B cell (primary cell): ENCODE results near the gene C1orf174. TPM values are rescaled to one million over a fixed set of nuclear protein-coding genes. Genes with fewer than 3 reads are reported as not detected.

ENCODE experiments used
- ATAC-seq: fragments of 200-7000 bp; cut with Tn5 transposase; one replicate; pipeline ENCODE4 v1.10.0; 2021; ENCODE audit warnings: low read depth, mild to moderate bottlenecking, moderate number of reproducible peaks, moderate library complexity
- CTCF ChIA-PET: fragments of 350-600 bp; sonication (Branson Sonifier 250); formaldehyde crosslinking; loops from one replicate; lab custom pipeline; 2021; ENCODE audit warnings: antibody characterized with exemption, inconsistent platforms; lab: Charles Lee
- POLR2A ChIA-PET: fragments of 350-600 bp; sonication (Branson Sonifier 250); formaldehyde crosslinking; loops from one replicate; lab custom pipeline; 2021; ENCODE audit warnings: antibody characterized with exemption; lab: Charles Lee
- DNase-seq: peaks from one replicate; pipeline ENCODE4 v3.0.0; 2013
- H2AFZ ChIP-seq: 2 replicates; pipeline ENCODE4 v1.6.1; 2012; ENCODE audit warnings: mild to moderate bottlenecking, low read depth, low read length; ENCODE audit not compliant: insufficient read depth, poor library complexity, severe bottlenecking
- H3K27ac ChIP-seq, 2 donors: 1 replicate in 1 of 2; 2 replicates in 1 of 2; pipeline ENCODE4 v1.5.1; 2012 to 2013; ENCODE audit warnings: low read length in 2 of 2, mild to moderate bottlenecking in 2 of 2, moderate library complexity in 1 of 2
- H3K27me3 ChIP-seq, 4 experiments: fragments of 200-600 bp in 1 of 4; sonication (generic) in 1 of 4; replicated peaks in 1 of 4; 1 replicate in 2 of 4; 2 replicates in 2 of 4; pipeline versions ENCODE4 v1.6.1 to v1.7.0; 2013 to 2016; ENCODE audit warnings: low read length in 3 of 4, mild to moderate bottlenecking in 2 of 4, mixed read lengths in 1 of 4, moderate library complexity in 1 of 4; ENCODE audit not compliant: insufficient read depth in 4 of 4, control insufficient read depth in 3 of 4; ENCODE audit errors: control extremely low read depth in 1 of 4
- H3K36me3 ChIP-seq, 2 experiments: replicated peaks in 1 of 2; 1 replicate in 1 of 2; 2 replicates in 1 of 2; pipeline versions ENCODE4 v1.6.1 to v1.7.1; 2013; ENCODE audit warnings: low read length in 1 of 2; ENCODE audit not compliant: insufficient read depth in 2 of 2, control insufficient read depth in 1 of 2; ENCODE audit errors: control extremely low read depth in 1 of 2, extremely low read depth in 1 of 2
- H3K4me1 ChIP-seq, 2 donors: fragments of 200-600 bp in 1 of 2; sonication (generic) in 1 of 2; 1 replicate in 1 of 2; 2 replicates in 1 of 2; pipeline versions ENCODE4 v1.5.1 to v1.6.1; 2013 to 2017; ENCODE audit warnings: low read length in 2 of 2; ENCODE audit not compliant: control insufficient read depth in 2 of 2, insufficient read depth in 2 of 2
- H3K4me2 ChIP-seq: replicated peaks from 2 replicates; pipeline ENCODE3; 2012; ENCODE audit warnings: mild to moderate bottlenecking, low read depth, low read length; ENCODE audit not compliant: poor library complexity, severe bottlenecking
- H3K4me3 ChIP-seq, 5 experiments: fragments of 200-600 bp in 1 of 5; sonication (generic) in 1 of 5; 1 replicate in 3 of 5; 2 replicates in 2 of 5; pipeline versions ENCODE4 v1.5.1 to v1.7.0; 2011 to 2016; ENCODE audit warnings: low read length in 4 of 5, mild to moderate bottlenecking in 4 of 5, low read depth in 2 of 5, control low read depth in 1 of 5, moderate library complexity in 1 of 5; ENCODE audit not compliant: insufficient read depth in 1 of 5; ENCODE audit errors: control extremely low read depth in 1 of 5, extremely low read depth in 1 of 5
- H3K79me2 ChIP-seq: fragments of 200-600 bp; sonication (generic); one replicate; pipeline ENCODE4 v1.6.0; 2016; ENCODE audit warnings: low read length; ENCODE audit not compliant: control insufficient read depth, insufficient read depth
- H3K9ac ChIP-seq: fragments of 200-600 bp; sonication (generic); 2 replicates; pipeline ENCODE4 v1.6.1; 2017; ENCODE audit warnings: mild to moderate bottlenecking, low read length, moderate library complexity
- H3K9me3 ChIP-seq, 3 donors: one replicate each; pipeline versions ENCODE4 v1.6.1 to v1.7.1; 2013; ENCODE audit warnings: low read length in 2 of 3; ENCODE audit not compliant: control insufficient read depth in 2 of 3, insufficient read depth in 1 of 3; ENCODE audit errors: control extremely low read depth in 1 of 3
- H4K20me1 ChIP-seq: 2 replicates; pipeline ENCODE4 v1.6.0; 2012; ENCODE audit warnings: mild to moderate bottlenecking, low read length; ENCODE audit not compliant: insufficient read depth, control insufficient read depth, poor library complexity, severe bottlenecking
- H3K27ac Mint-ChIP-seq: one replicate; pipeline ENCODE4 v1.8.0; 2021; ENCODE audit warnings: mixed read lengths
- H3K27me3 Mint-ChIP-seq: one replicate; pipeline ENCODE4 v1.8.0; 2021; ENCODE audit warnings: mixed read lengths
- H3K4me1 Mint-ChIP-seq: one replicate; pipeline ENCODE4 v1.8.0; 2021; ENCODE audit warnings: mixed read lengths
- H3K4me3 Mint-ChIP-seq: one replicate; pipeline ENCODE4 v1.8.0; 2021; ENCODE audit warnings: mixed read lengths
- H3K9me3 Mint-ChIP-seq: one replicate; pipeline ENCODE4 v1.8.0; 2022; ENCODE audit warnings: mixed read lengths; ENCODE audit not compliant: insufficient read depth
- EZH2 ChIP-seq: IDR thresholded peaks from 2 replicates; pipeline ENCODE4 v1.6.1; 2012; ENCODE audit warnings: borderline replicate concordance, low read depth, mild to moderate bottlenecking, moderate library complexity, low read length; ENCODE audit not compliant: insufficient read depth, poor library complexity, severe bottlenecking
- WGBS: methylation state at CpG from one replicate; pipeline ENCODE4 v1.1.5; 2013; ENCODE audit warnings: missing lambda C conversion rate; ENCODE audit not compliant: insufficient coverage; 5-methylcytosine and 5-hydroxymethylcytosine counted together
- intact Hi-C: fragments of 100-400 bp; cut with micrococcal nuclease; formaldehyde crosslinking; loops from one replicate; pipeline ENCODE4 v1.10.0; 2022
- polyA plus RNA-seq: library from polyadenylated mRNA; depleted of rRNA; stranded (reverse); fragments of >200 nt; gene quantifications from 2 replicates; pipeline ENCODE4 v1.2.3, GENCODE V29; 2012
- total RNA-seq, 2 donors: library from RNA; stranded (reverse); fragments of 120-200 nt in 1 of 2; gene quantifications; 1 replicate in 1 of 2; 2 replicates in 1 of 2; pipeline versions ENCODE4 v1.2.3 to v1.2.4, GENCODE V29; 2013 to 2022
- TF ChIP-seq, protein P1 (sequence below): fragments of 200-600 bp; IDR thresholded peaks from one replicate; pipeline ENCODE4 v1.8.0; 2022; ENCODE audit warnings: antibody characterized with exemption, mild to moderate bottlenecking

The C1orf174 gene
- total and polyA plus RNA-seq, 2 donors (not counting 1 experiment from before 2014, with no cell fraction given): 33.2 to 49.8 TPM

DNA sequence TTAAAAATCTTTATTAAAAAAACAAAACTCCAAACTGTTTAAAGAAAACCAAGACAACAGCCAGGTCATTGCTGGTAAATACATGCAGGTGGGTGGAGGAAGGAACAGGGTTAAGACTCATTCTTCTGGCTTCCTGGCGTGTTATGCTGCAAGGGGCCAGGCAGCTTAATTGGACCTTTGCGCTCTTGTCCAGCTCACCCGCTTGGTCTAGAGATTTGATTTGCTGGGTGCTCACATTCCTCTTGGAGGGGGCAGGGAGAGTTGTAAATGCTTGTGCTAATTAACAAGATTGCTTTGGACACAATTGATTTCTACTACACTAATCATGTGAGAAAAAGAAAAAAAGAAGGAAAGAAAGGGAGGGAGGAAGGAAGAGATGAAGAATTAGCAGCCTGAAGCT, 53.5 kb downstream of the C1orf174 start:
- Mint-ChIP-seq H3K4me1 (peaks cover 14% of the 10 kb centered on the region), H3K27ac (no peak overlapping the region), H3K9me3 (no peaks in the 10 kb centered on the region), H3K27me3 (no peaks in the 10 kb centered on the region), H3K4me3 (no peak overlapping the region)
- 100% methylated on average over 2 of the region's 3 CpGs for WGBS
- no peaks in the 10 kb centered on the region for H3K79me2 ChIP-seq
- H3K4me2 ChIP-seq: no peak overlapping the region
- no peaks in the 10 kb centered on the region for H3K4me1 ChIP-seq
- H3K27me3 ChIP-seq: no peaks in the 10 kb centered on the region
- intact Hi-C loops: no loop called here
- no peak overlapping the region for H3K4me3 ChIP-seq
- no peaks in the 10 kb centered on the region for H3K9me3 ChIP-seq
- ATAC-seq (no peak), DNase-seq (no peak)
- POLR2A ChIA-PET: no interaction called here
- no peak overlapping the region for H2AFZ ChIP-seq
- CTCF ChIA-PET: interaction anchor here (0.7 kb wide), 1 partner anchor 217 kb away, joined by 5 read pairs; no protein-coding TSS in a partner anchor
- H4K20me1 ChIP-seq: no peaks in the 10 kb centered on the region
- no peak overlapping the region for H3K9ac ChIP-seq
- no peak overlapping the region for H3K27ac ChIP-seq
- TF ChIP-seq EZH2: no peak
- TF ChIP-seq, protein P1, sequence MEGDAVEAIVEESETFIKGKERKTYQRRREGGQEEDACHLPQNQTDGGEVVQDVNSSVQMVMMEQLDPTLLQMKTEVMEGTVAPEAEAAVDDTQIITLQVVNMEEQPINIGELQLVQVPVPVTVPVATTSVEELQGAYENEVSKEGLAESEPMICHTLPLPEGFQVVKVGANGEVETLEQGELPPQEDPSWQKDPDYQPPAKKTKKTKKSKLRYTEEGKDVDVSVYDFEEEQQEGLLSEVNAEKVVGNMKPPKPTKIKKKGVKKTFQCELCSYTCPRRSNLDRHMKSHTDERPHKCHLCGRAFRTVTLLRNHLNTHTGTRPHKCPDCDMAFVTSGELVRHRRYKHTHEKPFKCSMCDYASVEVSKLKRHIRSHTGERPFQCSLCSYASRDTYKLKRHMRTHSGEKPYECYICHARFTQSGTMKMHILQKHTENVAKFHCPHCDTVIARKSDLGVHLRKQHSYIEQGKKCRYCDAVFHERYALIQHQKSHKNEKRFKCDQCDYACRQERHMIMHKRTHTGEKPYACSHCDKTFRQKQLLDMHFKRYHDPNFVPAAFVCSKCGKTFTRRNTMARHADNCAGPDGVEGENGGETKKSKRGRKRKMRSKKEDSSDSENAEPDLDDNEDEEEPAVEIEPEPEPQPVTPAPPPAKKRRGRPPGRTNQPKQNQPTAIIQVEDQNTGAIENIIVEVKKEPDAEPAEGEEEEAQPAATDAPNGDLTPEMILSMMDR: no peak
- peaks cover 3 to 43% of the 10 kb centered on the region in 2 experiments for H3K36me3 ChIP-seq

DNA sequence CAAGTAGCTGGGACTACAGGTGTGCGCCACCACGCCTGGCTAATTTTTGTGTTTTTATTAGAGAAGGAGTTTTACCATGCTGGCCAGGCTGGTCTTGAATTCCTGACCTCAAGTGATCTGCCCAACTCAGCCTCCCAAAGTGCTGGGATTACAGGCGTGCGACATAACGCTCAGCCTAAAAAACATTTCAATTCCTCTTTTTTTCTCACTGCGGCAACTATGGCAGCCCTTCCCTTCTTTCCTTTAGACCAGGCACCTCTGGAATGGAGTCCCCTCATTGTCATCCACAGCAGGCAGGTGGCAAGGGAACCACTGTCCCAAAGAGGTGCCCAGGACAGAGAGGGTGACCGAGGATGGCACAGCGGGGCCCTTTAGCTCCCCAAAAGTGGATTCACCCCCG, 57.2 kb downstream of the C1orf174 start:
- Histone ChIP-seq H3K36me3 (peaks cover 6 to 47% of the 10 kb centered on the region in 2 experiments), H2AFZ (no peak overlapping the region), H4K20me1 (no peaks in the 10 kb centered on the region), H3K27me3 (no peaks in the 10 kb centered on the region), H3K9ac (peak overlapping the region; percentile 32), H3K4me1 (peaks cover 0 to 6% of the 10 kb centered on the region in 2 donors), H3K79me2 (no peaks in the 10 kb centered on the region), H3K4me3 (peak overlapping the region in 2 of 5 experiments; percentile 29 to 48), H3K27ac (peak overlapping the region in 1 of 2 donors; percentile 58), H3K4me2 (peak overlapping the region; percentile 48), H3K9me3 (peaks cover 0 to 4% (median 0%) of the 10 kb centered on the region in 3 donors)
- intact Hi-C loops: no loop called here
- DNase-seq: no peak
- no peaks in the 10 kb centered on the region for H3K27me3 Mint-ChIP-seq
- H3K27ac Mint-ChIP-seq: peak overlapping the region; percentile 50
- POLR2A ChIA-PET: interaction anchor here (0.6 to 0.8 kb wide), 3 partner anchors 15 to 184 kb away, joined by 3 to 6 read pairs (median 3); no protein-coding TSS in a partner anchor
- no peaks in the 10 kb centered on the region for H3K9me3 Mint-ChIP-seq
- no peak for TF ChIP-seq EZH2
- TF ChIP-seq, protein P1: no peak
- peaks cover 28% of the 10 kb centered on the region for H3K4me1 Mint-ChIP-seq
- peak; percentile 36 for ATAC-seq
- WGBS: 48% methylated on average over 4 of the region's 9 CpGs
- CTCF ChIA-PET: interaction anchor here (0.6 to 0.7 kb wide), 2 partner anchors 12 to 56 kb away, joined by 4 read pairs; no protein-coding TSS in a partner anchor
- H3K4me3 Mint-ChIP-seq: peak overlapping the region; percentile 53
